GM12892 (cell line): ENCODE measurements around the gene VWA8.

ENCODE experiments used
- POLR2A ChIP-seq: IDR thresholded peaks from 2 replicates; pipeline ENCODE4 v1.6.1; 2011; ENCODE audit warnings: low read depth, low read length, control low read depth
- POLR2AphosphoS5 ChIP-seq: IDR thresholded peaks from 2 replicates; pipeline ENCODE4 v1.6.1; 2011; ENCODE audit warnings: low read depth, low read length, control low read depth
- TAF1 ChIP-seq: IDR thresholded peaks from 2 replicates; pipeline ENCODE4 v1.6.1; 2011; ENCODE audit warnings: low read depth, mild to moderate bottlenecking, control low read depth, low read length, borderline replicate concordance

DNA sequence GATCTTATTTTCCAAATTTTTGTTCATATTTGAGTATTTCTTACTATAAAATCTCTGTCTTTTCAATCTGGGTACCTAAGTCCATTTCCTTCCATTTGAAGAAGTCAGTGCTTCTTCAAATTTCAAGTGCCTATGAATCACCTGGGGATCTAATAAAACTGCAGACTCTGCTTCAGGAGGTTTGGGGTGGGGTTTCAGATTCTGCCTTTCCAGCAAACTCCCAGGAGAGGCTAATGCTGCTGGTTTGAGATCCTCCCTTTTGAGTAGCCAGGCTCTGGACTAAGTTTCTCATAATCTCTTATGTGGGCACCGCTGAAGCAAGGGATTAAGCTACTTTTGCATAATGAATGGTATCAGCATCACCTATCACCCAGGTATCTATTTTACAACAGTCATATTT lies 261.1 kb downstream of the VWA8 start:
- no peak for TF ChIP-seq POLR2AphosphoS5
- TF ChIP-seq POLR2A: no peak
- TF ChIP-seq TAF1: no peak
